ENCODE data around the gene TBCD. TPM values are rescaled to one million over a fixed set of nuclear protein-coding genes. Genes with fewer than 3 reads are reported as not detected.

The TBCD gene
- total RNA-seq, 1 donor from 2014 or later: 31.8 TPM

DNA sequence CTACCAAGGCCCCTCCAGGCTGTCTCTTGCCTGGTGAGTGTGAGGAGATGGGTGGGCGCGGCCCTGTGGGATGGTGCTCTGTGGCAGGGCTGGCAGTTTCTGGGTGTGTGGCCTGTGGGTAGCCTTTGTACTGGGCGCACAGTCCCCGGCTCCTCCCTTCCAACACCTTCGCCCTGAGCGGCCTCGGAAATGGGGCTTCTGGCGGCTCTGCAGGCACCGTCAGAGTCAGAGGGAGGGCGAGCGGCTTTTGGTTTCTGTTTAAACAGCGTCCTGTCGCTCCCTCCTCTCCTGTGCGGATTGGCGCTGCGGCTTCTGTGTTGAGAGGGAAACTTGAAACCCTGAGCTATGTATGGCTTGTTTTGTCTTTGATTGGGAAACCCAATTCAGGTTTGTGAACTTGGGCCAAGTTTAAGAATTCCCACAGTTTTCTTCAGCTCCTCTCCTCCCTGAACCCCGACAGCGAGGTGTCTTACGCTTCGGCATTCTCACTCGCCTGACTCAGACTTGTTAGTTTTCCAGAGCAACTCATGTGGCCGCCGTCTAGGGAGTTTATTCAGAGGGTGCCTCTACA, 96.2 kb downstream of the TBCD start:
- Histone ChIP-seq H3K27ac (ENCODE audit: low read depth, low read length) (peak overlapping the region; percentile 25), H3K79me2 (ENCODE audit: insufficient read depth, low read length) (peaks cover 5% of the 10 kb centered on the region), H3K4me1 (ENCODE audit: insufficient read depth, low read length) (no peaks in the 10 kb centered on the region), H2AFZ (ENCODE audit: low read depth, low read length) (peak overlapping the region; percentile 21), H4K20me1 (ENCODE audit: insufficient read depth, low read length) (peaks cover 7% of the 10 kb centered on the region), H3K4me3 (ENCODE audit: insufficient read depth, low read depth, low read length) (peak overlapping the region; percentile 41), H3K4me2 (ENCODE audit: low read length) (peak overlapping the region; percentile 83), H3K36me3 (ENCODE audit: insufficient read depth, low read length) (no peaks in the 10 kb centered on the region), H3K9ac (ENCODE audit: low read length) (peak overlapping the region; percentile 71), H3K27me3 (ENCODE audit: insufficient read depth, low read length) (no peaks in the 10 kb centered on the region), H3K9me3 (ENCODE audit: insufficient read depth, low read depth, low read length) (no peaks in the 10 kb centered on the region)
- peak; percentile 70 for DNase-seq (ENCODE audit: low read depth)
- no peak for FAIRE-seq
- Mint-ChIP-seq H3K4me3 (ENCODE audit: unreplicated experiment) (no peak overlapping the region), H3K36me3 (ENCODE audit: low read depth, unreplicated experiment) (peaks cover 6% of the 10 kb centered on the region), H3K27ac (ENCODE audit: unreplicated experiment) (no peak overlapping the region), H3K9me3 (ENCODE audit: unreplicated experiment) (peaks cover 1% of the 10 kb centered on the region), H3K27me3 (ENCODE audit: low read depth, unreplicated experiment) (no peaks in the 10 kb centered on the region), H3K4me1 (ENCODE audit: low read depth, unreplicated experiment) (peaks cover 4% of the 10 kb centered on the region)
- TF ChIP-seq, protein P1, sequence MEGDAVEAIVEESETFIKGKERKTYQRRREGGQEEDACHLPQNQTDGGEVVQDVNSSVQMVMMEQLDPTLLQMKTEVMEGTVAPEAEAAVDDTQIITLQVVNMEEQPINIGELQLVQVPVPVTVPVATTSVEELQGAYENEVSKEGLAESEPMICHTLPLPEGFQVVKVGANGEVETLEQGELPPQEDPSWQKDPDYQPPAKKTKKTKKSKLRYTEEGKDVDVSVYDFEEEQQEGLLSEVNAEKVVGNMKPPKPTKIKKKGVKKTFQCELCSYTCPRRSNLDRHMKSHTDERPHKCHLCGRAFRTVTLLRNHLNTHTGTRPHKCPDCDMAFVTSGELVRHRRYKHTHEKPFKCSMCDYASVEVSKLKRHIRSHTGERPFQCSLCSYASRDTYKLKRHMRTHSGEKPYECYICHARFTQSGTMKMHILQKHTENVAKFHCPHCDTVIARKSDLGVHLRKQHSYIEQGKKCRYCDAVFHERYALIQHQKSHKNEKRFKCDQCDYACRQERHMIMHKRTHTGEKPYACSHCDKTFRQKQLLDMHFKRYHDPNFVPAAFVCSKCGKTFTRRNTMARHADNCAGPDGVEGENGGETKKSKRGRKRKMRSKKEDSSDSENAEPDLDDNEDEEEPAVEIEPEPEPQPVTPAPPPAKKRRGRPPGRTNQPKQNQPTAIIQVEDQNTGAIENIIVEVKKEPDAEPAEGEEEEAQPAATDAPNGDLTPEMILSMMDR (IDR thresholded peaks at IDR 0.05; ENCODE audit: insufficient read depth, low read depth, low read length): no peak
- no peak for TF ChIP-seq EZH2 (IDR thresholded peaks at IDR 0.05; ENCODE audit: insufficient read depth, low read length)

DNA sequence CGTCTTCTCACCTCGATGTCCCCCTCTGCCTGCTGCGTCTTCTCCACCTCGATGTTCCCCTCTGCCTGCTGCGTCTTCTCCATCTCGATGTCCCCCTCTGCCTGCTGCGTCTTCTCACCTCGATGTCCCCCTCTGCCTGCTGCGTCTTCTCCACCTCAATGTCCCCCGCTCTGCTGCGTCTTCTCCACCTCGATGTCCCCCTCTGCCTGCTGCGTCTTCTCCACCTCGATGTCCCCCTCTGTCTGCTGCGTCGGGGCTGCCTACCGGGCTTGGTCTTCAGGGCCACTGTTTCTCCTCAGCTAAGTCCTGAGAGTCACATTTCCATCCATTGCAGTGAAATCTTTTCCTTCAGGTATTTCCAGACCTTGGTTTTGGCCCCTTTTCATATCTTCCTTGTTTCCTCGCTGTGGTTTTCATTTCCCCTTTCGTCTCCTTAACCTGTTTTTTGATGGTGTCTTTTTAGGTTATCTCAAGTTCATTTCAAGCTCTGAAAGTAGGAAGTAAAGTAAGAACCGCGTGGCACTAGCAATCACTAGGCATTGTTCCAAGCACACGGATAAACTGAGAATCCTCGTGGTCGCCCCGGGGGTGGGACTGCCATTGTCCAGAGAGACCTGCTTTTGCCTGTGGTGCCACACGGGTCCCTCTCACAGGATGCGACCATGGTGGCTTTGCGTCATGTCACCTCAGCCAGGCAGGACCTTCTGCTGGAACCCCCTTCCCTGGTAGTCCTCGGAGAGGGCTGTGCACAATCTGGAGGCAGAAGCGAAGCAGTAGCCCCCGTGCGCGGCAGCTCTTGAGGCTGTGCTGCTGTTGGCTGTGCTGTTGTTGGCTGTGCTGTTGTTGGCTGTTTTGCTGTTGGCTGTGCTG, 97.4 kb downstream of the TBCD start:
- Histone ChIP-seq H3K79me2 (ENCODE audit: insufficient read depth, low read length) (peaks cover 5% of the 10 kb centered on the region), H3K27ac (ENCODE audit: low read depth, low read length) (no peak overlapping the region), H3K27me3 (ENCODE audit: insufficient read depth, low read length) (no peaks in the 10 kb centered on the region), H3K4me3 (ENCODE audit: insufficient read depth, low read depth, low read length) (no peak overlapping the region), H4K20me1 (ENCODE audit: insufficient read depth, low read length) (peaks cover 7% of the 10 kb centered on the region), H3K9me3 (ENCODE audit: insufficient read depth, low read depth, low read length) (no peaks in the 10 kb centered on the region), H3K4me1 (ENCODE audit: insufficient read depth, low read length) (no peaks in the 10 kb centered on the region), H3K4me2 (ENCODE audit: low read length) (no peak overlapping the region), H3K9ac (ENCODE audit: low read length) (no peak overlapping the region), H3K36me3 (ENCODE audit: insufficient read depth, low read length) (no peaks in the 10 kb centered on the region), H2AFZ (ENCODE audit: low read depth, low read length) (no peak overlapping the region)
- no peak overlapping the region for H3K4me3 Mint-ChIP-seq (ENCODE audit: unreplicated experiment)
- peaks cover 4% of the 10 kb centered on the region for H3K4me1 Mint-ChIP-seq (ENCODE audit: low read depth, unreplicated experiment)
- H3K27ac Mint-ChIP-seq (ENCODE audit: unreplicated experiment): no peak overlapping the region
- DNase-seq (ENCODE audit: low read depth) (no peak), FAIRE-seq (no peak)
- peaks cover 6% of the 10 kb centered on the region for H3K36me3 Mint-ChIP-seq (ENCODE audit: low read depth, unreplicated experiment)
- no peaks in the 10 kb centered on the region for H3K27me3 Mint-ChIP-seq (ENCODE audit: low read depth, unreplicated experiment)
- peaks cover 1% of the 10 kb centered on the region for H3K9me3 Mint-ChIP-seq (ENCODE audit: unreplicated experiment)
- TF ChIP-seq, protein P1 (IDR thresholded peaks at IDR 0.05; ENCODE audit: insufficient read depth, low read depth, low read length): no peak
- TF ChIP-seq EZH2 (IDR thresholded peaks at IDR 0.05; ENCODE audit: insufficient read depth, low read length): no peak
